ENCODE results near the gene ANKRD13D.

The ANKRD13D gene

DNA sequence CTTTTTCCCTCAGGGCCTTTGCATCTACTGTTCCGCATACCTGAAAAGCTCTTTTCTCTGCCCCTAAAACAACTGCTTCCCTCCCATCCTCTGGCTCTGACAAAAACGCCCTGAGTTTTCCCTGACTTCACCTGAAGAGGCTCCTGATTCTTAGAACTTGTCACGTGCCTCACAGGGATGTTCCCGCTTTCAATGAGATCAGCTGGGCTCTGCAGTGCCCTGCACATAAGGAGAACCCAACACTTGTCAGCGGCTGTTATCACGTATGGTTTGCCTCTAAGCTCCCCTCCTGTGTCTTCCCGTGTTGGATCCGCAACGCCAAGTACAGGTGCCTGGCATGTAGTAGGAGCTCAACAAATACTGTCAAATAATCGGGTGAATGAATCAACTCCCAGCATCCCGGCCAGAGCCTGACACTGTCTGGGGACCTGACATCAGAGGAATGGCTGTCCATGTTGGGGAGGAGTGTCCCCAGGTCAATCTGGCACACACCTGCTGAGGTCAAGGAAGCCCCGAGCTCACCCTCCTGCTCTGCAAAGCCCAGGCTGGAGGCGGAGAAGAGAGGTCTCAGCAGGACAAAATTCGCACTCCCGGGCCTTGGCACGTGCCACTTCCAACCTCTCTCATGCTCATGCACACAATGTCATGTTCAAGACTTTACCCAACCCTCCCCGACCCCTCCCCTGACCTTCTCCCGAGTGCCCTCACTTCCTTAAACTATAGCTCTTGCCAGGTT, 27.0 kb upstream of the ANKRD13D start:
- DNase-seq (ENCODE audit: low spot score), result no peak

DNA sequence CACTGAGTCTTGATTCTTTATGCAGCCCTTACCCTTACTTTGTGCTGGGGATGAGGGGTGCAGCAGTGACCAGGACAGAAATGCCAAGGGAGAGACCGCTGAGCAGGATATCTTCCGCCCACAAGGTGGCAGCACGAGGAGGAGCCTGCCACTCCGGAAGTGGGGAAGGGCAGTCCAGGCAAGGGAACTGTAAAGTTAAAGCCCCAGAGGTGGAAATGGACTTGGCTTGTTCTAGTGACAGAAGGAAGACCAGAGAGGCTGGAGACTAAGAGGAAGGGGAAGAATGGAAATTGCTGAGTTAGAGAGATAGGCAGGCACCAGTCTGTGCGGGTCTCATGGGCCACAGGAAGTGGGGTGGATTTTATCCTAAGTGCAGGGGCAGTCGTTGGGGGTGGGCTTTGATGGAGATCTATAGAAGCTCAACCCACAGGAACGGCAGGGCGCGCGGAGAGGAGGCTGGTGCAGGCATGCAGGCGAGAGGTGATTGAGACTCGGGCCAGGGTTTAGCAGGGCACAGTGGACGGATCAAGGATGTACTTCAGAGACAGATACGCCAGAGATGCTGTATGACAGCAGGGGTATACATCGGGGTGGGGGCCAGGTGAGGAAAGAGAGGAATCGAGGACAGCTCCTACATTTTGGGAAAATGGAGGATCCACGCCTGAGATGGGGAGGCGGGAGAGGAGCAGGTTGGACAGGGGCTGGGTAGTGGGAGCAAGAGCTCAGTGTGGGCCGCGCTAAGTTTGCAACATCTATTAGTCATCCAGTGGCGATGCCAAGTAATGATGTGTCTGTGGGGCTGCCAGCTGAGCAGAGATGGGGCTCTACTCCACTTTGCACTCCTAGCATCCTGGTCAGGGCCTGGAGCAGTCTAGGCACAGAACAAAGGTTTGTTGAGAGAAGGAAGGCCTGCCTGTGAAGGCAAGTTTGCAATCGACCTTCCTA, 26.1 kb upstream of the ANKRD13D start:
- peak; percentile 82 for DNase-seq (ENCODE audit: low spot score)

DNA sequence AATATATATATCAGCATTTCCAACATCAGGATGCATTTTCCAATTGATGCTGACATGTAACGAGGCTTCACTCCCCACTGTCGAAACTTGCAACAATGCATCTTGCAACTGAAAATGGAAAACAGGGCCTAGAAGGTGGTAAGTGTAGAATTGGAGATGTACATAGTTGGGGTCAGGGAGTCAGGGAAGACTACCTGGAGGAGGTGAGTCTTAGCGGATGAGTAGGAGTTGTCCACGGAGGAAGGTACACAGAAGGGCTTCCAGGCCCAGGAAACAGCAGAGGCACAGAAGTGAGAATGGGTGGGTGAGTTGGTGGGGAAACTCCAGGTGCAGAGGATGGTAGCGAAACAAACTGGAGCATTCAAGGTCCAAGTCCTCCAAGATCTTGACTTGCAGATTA, 24.8 kb upstream of the ANKRD13D start:
- no peak for DNase-seq (ENCODE audit: low spot score)

DNA sequence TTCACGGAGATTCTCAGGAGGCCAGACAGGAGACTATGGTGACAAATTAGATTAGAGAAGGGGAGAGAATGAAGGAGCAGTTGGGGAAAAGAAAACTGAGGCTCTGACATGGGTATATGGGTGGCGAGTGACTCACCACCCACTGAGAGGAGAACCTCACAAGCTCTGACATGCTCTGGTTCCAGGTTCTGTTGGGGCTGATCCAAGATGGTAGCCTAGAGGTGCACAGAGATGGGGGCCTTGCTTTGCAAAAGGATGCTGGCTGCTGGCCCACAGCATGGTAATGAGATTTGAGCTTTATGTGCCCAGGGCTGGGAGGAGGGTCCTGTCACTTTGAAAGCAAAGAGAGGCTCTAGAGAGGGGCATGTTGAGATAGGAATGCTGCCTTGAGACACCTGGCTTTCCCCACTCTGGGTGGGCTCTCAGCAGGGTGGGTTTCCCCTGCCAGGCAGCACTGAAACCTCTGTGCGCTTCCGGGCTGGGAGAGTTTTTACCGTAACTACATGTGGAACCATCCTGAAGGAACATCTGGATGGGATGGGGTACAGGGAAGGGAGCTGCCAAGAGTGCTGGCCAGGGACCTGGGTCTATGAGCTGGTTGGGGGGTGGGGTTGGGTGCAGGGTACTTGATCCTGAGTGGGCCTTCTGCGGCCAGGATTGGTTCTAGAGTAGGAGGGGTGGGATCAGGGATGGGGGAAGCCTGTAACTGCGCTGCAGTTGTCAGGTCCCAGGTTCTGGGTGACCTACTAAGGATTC, 24.0 kb upstream of the ANKRD13D start:
- no peak for DNase-seq (ENCODE audit: low spot score)

DNA sequence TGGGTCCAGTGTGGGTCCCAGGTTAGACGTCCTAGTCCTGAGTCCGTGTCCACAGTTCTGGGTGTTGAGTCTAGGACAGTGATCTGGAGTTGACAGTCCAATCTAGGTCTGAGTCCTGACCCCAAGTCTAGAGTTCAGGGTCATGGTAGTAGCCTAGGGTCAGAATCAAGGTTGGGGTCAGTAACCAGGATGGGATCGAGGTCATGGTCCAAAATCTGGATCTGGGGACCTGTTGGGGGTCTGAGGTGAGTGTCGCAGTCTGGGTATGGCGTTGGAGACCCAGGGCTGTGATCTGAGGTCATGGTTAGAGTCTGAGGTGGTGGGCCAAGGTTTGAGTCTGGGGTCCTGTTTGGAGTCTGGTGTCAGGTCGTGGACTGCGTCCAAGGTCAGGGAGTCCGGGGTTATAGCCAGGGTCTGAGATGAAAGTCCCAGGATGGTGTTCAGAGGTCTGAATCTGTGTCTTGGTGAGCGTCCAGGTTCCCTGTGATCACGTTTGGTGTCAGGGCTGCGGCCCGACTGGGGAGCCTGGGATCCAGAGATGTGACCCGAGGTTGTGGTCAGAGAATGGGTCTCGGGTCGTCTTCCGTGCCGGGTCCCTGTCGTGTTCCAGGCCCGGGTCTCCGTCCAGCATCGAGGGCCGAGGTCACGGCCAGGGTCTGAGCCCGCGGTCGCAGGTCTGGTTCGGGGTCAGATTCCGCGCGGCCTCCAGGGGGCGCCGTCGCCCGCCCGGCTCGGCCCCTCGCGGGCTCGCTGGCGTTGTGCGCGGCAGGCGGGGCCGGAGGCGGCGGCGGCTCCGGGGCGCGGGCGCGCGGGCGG, 23.3 kb upstream of the ANKRD13D start:
- peak; percentile 76 for DNase-seq (ENCODE audit: low spot score)

DNA sequence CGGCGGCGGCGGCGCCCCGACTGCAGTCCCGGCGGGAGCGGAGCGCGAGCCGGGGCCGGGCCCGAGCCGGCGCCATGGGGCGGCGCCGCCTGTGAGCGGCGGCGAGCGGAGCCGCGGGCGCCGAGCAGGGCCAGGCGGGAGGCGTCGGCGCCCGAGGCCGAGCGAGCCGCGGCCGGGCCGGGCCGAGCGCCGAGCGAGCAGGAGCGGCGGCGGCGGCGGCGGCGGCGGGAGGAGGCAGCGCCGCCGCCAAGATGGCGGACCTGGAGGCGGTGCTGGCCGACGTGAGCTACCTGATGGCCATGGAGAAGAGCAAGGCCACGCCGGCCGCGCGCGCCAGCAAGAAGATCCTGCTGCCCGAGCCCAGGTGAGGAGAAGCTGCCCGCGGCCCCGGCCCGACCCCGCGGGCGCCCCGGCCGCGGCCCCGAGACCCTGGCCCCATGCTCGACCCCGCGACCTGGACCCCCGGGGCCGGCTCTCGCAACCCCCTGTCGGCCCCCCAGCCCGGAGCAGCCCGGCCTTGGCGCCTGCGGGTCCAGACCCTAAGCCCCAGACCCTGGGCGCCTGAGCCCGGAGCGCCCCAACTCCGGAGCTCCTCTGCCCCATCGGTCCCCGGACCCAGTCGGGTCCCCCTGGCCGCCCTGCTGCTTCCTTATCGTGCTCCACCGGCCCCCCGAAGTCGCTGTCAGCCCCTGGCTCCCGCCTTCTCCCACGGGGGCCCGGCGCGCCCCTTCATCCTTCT, 22.5 kb upstream of the ANKRD13D start, which contains the start of gene GRK2:
TSS of gene GRK2 (plus strand) at position 25 of the 739 bp plus-strand sequence. CDS start at position 252, 227 bp downstream.
- peak; percentile 65 for DNase-seq (ENCODE audit: low spot score)

DNA sequence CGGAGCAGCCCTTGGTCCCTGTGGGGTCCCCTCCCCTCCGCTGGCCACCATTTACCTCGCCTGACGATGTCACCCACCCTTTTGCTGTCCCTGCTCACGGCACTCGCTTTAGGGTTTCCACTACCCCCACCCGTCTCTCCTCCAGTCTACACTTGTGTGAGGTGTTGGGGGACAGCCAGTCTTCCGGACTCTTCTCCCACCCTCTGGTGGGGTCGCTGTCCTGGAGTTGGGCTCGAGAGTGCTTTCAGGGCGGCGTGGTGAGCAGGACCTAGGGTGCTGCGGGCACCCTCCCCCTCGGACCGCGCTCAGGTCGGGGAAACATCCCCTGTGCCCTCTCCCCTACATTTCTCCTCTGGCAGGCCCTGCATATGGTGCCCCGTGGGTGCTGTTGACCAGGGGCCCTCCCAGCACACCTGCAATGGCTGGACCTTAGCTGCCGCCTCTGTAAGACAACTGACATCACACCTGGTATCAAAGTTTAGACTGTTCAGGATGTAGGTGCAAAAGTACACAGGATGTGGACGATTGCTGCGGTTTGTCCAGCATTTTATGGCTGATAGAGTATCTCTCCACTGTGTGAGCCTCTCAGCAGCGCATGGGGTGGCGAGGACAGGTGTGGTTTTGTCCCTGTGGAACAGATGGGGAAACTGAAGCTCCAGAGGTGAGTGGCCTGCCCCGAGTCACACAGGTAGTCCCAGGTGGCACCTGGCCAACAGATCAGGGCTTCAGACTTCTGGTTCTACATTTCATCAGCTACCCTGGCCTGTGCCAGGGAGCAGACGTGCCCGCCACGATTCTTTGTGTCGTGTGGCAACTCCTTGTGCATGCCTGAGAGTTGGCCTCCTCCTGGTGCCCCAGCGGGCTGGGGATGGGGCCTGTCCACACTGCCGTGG, 21.7 kb upstream of the ANKRD13D start:
- peak; percentile 60 for DNase-seq (ENCODE audit: low spot score)

DNA sequence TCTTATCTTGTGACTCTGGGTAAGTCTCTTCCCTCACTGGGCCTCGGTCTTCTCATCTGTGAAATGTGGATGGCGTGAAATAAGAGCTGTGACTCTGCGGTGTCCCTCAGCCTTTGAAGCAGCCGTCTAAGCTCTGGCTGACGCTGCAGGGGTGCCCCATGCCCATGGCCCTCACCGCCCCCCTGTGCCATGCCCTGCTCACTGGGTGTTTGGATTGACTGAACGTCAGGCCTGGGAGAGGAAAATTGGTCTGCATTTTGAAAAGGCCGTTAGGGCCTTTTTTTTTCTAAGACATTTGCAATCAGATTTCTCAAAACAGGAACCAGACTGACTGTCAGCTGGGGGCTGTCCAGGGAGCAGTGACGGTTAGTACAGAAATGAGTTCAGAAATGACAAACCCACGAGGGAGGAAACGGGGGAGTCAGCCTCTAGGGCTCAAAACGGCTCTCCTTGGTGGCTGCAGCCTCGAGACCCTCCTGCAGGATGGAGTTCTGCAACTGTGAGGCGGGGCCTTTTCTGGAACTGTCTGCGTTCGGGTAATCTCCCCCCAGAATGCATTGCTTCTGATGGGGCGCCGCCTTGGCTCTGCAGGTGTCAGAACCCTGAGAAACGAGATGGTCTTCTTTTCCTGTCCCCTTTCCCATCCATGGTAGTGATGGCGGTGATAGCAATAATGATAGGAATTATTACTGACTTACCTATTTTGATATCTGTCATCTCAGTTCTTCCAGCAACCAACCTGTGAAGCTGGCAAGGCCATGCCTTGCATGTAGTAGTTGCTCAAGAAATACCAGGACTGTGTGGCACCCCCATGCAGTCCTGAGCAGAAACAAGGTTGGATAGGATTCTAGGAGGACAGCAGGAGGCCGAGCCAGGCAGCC, 20.8 kb upstream of the ANKRD13D start:
- DNase-seq (ENCODE audit: low spot score), result no peak

DNA sequence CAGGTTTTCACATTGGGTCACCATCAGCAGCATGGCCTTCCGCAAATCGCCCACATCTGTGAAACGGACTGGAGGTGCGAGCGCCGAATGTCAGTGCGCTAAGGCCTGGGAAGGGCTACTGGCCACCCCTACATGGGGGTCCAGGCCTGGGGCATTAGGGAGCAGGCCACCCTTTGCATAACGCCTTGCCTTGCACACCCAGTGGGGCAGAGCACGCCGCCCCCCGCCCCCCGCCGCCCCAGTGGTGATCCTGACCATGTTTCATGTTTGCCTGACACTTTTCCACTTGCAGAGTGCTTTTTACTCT, 20.2 kb upstream of the ANKRD13D start:
- no peak for DNase-seq (ENCODE audit: low spot score)

DNA sequence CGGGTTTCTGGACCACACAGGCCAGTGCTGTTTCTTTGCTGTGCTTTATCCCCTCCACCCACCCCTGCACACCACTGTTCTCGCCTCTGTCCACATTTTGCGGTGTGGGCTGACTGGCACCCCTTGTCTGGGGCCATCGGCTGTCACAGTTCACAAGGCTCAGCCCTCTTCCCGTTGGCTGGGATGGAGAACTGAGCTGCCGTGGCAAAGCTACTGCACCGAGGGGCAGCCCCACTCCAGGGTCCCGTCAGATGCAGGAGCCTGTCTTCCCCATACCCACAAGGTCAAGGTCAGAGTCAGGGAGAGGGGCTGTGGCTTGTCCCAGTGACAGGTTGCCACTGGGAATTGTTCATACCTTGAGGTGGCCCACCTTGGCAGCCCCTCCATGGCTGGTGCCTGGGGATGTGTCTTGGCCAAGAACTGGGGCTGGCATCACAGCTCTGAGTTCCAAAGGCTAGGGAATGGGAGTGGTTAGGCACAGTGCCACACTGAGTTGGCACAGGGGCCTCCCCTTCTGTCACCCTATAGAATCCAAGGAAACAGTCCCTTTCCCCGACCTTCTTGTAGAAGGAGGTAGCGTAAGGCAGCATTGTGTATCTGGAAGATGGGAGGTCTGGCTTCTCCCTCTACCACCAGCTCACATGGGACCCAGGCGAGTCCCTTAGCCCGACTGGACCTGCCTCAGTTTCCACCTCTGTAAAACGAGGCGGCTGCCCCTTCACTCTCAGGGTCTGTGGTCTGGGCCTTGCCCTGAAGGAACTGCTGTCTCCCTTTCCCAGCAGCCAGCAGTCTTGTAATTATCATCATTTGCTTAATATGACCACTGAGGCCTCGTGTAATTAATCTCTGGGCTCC, 19.5 kb upstream of the ANKRD13D start:
- peak; percentile 30 for DNase-seq (ENCODE audit: low spot score)

DNA sequence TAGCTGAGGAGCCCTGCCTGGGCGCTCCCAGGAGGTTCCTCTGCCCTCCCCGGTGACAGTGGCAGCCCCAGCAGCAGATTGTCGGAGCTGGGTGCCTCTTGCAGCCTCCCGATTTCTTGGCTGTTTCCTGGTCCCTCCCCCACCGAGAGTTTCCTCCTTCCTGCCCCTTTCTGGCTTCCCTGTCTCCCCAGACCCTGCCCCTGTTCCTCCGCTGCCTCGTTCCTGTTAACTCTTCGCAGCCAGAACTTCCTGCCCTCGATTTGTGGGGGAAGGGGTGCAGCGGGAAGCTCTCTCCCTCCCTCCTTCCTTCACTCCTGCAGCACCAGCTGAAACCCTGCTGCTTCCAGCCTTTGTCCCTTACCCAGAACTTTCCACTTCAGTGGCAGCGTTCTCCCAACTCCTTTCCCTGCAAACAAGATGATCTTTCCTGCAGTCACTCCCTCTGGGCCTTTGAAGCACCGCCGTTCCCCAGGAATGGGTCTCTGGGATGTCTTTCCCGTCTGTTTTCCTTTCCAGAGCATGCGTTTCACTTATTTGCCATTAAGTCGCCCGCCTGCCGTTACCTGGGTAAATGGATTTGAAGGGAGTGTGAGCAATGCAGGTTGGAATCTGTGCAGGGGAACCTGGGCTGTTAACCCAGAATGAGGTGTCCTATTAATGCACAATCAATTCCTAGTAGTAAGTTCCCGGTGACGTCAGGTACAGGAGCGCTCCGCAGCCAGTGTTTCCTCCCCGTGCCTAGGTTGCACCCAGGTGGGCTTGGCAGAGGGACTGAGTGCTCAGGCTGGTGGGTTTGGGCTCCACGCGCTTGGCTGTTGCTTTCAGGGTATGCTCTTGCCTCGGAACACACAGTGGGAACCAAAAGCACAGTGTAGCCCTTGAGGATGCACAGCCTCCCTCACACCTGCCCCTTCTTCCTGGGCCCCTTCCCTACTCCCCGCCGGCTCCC, 18.6 kb upstream of the ANKRD13D start:
- peak; percentile 97 for DNase-seq (ENCODE audit: low spot score)

DNA sequence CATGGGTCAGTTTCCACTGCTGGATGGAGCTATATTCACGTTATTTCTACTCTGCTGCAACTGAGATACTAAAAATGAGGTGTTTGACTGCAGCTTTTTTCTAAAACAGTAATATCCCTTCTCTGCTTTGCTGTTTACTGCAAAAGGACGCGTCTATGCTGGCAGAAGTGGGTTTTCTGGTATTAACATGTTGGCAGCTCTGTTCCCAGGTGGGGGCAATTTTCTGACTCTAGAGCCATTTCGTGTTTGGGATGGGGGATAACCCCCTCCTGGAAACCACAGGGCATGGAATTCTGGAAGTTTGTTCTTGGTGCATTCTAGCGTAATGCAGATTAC, 17.9 kb upstream of the ANKRD13D start:
- DNase-seq (ENCODE audit: low spot score), result no peak

DNA sequence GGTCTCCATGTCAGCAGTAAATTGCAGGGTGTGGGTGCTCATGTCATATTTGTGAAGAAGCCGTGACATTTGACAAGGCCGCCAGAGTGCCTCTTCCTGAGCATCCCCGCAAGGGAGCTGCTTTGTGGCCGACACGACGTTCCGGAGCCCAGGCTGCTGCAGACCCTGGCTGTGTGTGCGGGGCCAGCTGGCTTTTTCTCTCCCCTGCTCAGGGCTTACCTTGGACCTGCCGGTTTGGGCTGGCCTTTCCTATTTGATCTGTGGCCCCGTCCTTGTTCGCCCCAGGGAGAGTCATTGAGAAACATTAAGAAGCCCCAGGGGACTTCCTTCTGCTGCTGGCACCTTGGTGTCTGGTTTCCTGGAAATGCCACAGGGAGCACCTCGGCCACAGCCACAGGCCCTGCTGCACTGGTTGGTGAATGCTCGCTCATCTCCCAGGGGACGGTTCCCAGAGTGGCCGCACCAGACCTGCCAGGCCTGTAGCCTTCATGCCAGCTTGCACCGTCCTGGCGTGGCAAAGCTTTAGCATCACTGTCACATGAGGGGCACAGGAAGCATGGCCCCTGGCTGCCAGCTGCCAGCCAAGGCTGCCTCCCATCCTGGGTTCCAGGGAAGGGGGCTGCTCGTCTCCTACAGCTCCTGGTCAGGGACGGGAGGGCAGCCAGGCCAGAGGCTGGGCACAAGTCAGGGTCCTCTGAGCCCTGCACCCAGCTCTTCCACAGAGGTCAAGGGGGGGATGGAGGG, 17.4 kb upstream of the ANKRD13D start:
- DNase-seq (ENCODE audit: low spot score), result peak; percentile 48

DNA sequence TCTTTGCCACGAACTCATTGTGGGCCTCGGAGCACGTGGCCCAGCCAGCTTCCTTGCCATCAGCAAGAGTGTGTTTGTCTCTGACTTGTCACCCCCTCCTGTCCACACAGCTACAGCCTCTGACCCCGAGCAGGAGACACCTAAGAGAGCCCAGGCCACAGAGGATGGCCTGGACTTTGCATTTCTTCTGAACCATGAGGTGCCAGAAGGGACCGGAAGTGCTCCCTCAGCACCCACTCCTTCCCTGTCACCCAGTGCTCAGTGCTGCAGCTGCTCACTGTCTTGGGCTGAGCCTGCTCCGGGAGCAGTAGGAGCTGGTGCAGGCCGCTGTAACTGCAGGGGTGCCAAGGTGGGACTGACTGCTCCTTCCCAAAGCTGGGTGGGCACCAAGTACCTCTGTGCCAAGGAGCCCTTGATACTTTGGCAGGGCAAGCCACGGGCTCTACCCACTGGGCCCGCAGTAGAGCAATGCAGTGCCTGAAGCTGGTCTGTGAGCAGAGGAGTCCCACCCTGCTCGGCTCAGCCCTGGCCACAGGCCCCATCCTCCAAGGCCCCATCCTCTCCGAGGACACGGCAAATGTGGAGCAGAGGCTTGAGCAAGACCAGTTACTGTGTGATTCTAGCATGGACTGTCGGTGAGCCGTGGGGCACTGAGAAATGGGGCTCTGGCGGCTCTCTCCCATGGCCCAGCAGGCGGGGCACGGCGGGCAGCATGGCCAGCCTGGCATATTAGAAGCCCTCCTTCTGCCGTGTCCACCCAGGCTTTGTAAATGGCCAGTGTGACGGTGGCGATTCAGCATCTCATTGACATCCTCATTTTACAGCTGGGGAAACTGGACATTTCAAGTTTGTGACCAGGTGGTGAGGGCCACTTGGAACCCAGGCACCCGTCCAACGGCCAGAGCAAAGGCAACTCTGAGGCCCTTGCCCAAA, 16.5 kb upstream of the ANKRD13D start:
- no peak for DNase-seq (ENCODE audit: low spot score)

Measured in kidney tubule cell (primary cell).